WTC11 (cell line): ENCODE data around the gene CEP104. TPM values are rescaled to one million over a fixed set of nuclear protein-coding genes. Genes with fewer than 3 reads are reported as not detected.

ENCODE experiments used
- ATAC-seq: fragments of 200-7000 bp; cut with Tn5 transposase; 2 replicates; pipeline ENCODE4 v1.10.0; 2021; ENCODE audit warnings: mild to moderate bottlenecking, moderate library complexity
- CTCF ChIA-PET: fragments of 300-600 bp; sonication (Branson Sonifier 250); formaldehyde crosslinking; loops from one replicate; lab custom pipeline; 2021; ENCODE audit warnings: antibody characterized with exemption; lab: Charles Lee
- POLR2A ChIA-PET: fragments of 350-600 bp; sonication (Branson Sonifier 250); formaldehyde crosslinking; loops from one replicate; lab custom pipeline; 2021; ENCODE audit warnings: antibody characterized with exemption; lab: Charles Lee
- DNase-seq: peaks from one replicate; pipeline ENCODE4 v3.0.0; 2021; ENCODE audit warnings: low spot score
- H3K27ac Mint-ChIP-seq: 2 replicates; pipeline ENCODE4 v1.8.0; 2021; ENCODE audit warnings: mixed read lengths
- H3K27me3 Mint-ChIP-seq: 2 replicates; pipeline ENCODE4 v1.8.0; 2021; ENCODE audit warnings: low read depth, mild to moderate bottlenecking, moderate library complexity, mixed read lengths
- H3K36me3 Mint-ChIP-seq: 2 replicates; pipeline ENCODE4 v1.8.0; 2021; ENCODE audit warnings: mixed read lengths
- H3K4me1 Mint-ChIP-seq: 2 replicates; pipeline ENCODE4 v1.8.0; 2022; ENCODE audit warnings: mixed read lengths
- H3K4me3 Mint-ChIP-seq: 2 replicates; pipeline ENCODE4 v1.8.0; 2021; ENCODE audit warnings: mild to moderate bottlenecking, moderate library complexity, mixed read lengths
- H3K9me3 Mint-ChIP-seq: 2 replicates; pipeline ENCODE4 v1.8.0; 2021; ENCODE audit warnings: mixed read lengths
- ARID4B ChIP-seq: sonication (generic); formaldehyde crosslinking; IDR thresholded peaks from 2 replicates; pipeline ENCODE4 v1.8.0; 2023; ENCODE audit warnings: missing genetic modification reagents, mild to moderate bottlenecking, borderline replicate concordance
- ATF1 ChIP-seq: sonication (generic); formaldehyde crosslinking; IDR thresholded peaks from 2 replicates; pipeline ENCODE4 v1.8.1; 2023; ENCODE audit warnings: mild to moderate bottlenecking, moderate library complexity, missing genetic modification reagents
- ELF4 ChIP-seq: sonication (generic); formaldehyde crosslinking; IDR thresholded peaks from 2 replicates; pipeline ENCODE4 v1.8.1; 2022; ENCODE audit warnings: low read depth, mild to moderate bottlenecking, moderate library complexity, missing genetic modification reagents
- IRF2 ChIP-seq: sonication (generic); formaldehyde crosslinking; IDR thresholded peaks from 2 replicates; pipeline ENCODE4 v1.8.0; 2022; ENCODE audit warnings: low read depth, missing genetic modification reagents, borderline replicate concordance
- MAX ChIP-seq: sonication (generic); formaldehyde crosslinking; IDR thresholded peaks from 2 replicates; pipeline ENCODE4 v1.8.0; 2022; ENCODE audit warnings: mild to moderate bottlenecking, missing genetic modification reagents
- NR2C2 ChIP-seq: sonication (generic); formaldehyde crosslinking; IDR thresholded peaks from 2 replicates; pipeline ENCODE4 v1.8.0; 2022; ENCODE audit warnings: mild to moderate bottlenecking, missing genetic modification reagents
- PREB ChIP-seq: sonication (generic); formaldehyde crosslinking; IDR thresholded peaks from 2 replicates; pipeline ENCODE4 v1.8.1; 2022; ENCODE audit warnings: mild to moderate bottlenecking, missing genetic modification reagents, moderate library complexity, borderline replicate concordance
- PRRX2 ChIP-seq: fragments of 250-450 bp; sonication (Bioruptor Pico); IDR thresholded peaks from 2 replicates; pipeline ENCODE4 v1.8.0; 2021; ENCODE audit warnings: mild to moderate bottlenecking
- SMAD4 ChIP-seq: sonication (generic); formaldehyde crosslinking; IDR thresholded peaks from 2 replicates; pipeline ENCODE4 v1.8.0; 2022; ENCODE audit warnings: mild to moderate bottlenecking, missing genetic modification reagents
- STAT6 ChIP-seq: sonication (generic); formaldehyde crosslinking; conservative IDR thresholded peaks from 2 replicates; pipeline ENCODE4 v1.8.1; 2023; ENCODE audit warnings: mild to moderate bottlenecking, low read depth, missing genetic modification reagents, moderate library complexity
- TCF7 ChIP-seq: sonication (generic); formaldehyde crosslinking; IDR thresholded peaks from 2 replicates; pipeline ENCODE4 v1.8.0; 2022; ENCODE audit warnings: mild to moderate bottlenecking, low read depth, missing genetic modification reagents, moderate library complexity
- ZNF138 ChIP-seq: sonication (generic); formaldehyde crosslinking; conservative IDR thresholded peaks from 2 replicates; pipeline ENCODE4 v1.8.1; 2022; ENCODE audit warnings: mild to moderate bottlenecking, moderate library complexity, missing genetic modification reagents
- ZNF281 ChIP-seq: sonication (generic); formaldehyde crosslinking; IDR thresholded peaks from 2 replicates; pipeline ENCODE4 v1.8.0; 2023; ENCODE audit warnings: mild to moderate bottlenecking, missing genetic modification reagents
- ZNF425 ChIP-seq: fragments of 250-450 bp; sonication (Bioruptor Pico); conservative IDR thresholded peaks from 2 replicates; pipeline ENCODE4 v1.9.0; 2021; ENCODE audit warnings: mild to moderate bottlenecking
- ZNF532 ChIP-seq: fragments of 250-450 bp; sonication (Bioruptor Pico); IDR thresholded peaks from 2 replicates; pipeline ENCODE4 v1.9.0; 2021; ENCODE audit warnings: mild to moderate bottlenecking, borderline replicate concordance
- total RNA-seq: library from RNA; stranded (reverse); gene quantifications from 3 replicates; pipeline ENCODE4 v1.2.3, GENCODE V29; 2021

Gene CEP104
- total RNA-seq, 1 experiment from 2014 or later, result 38.0 TPM

- TF ChIP-seq ZNF281 (CRISPR knock-in tag) (no peak), ATF1 (no peak), PREB (CRISPR knock-in tag) (no peak), PRRX2 (CRISPR knock-in tag) (no peak), MAX (CRISPR knock-in tag) (no peak)
Observed at GRCh38 chr1:3821004-3821403, 36.0 kb downstream of the CEP104 start (continued).

GRCh38 chr1:3820316-3820715 is 36.7 kb downstream of the CEP104 start:
- ChIA-PET POLR2A (no interaction called here), CTCF (interaction anchor here (0.8 to 1.4 kb wide), 2 partner anchors 7 to 44 kb away, joined by 3 read pairs; no protein-coding TSS in a partner anchor)
- Mint-ChIP-seq H3K27me3 (no peaks in the 10 kb centered on the region), H3K4me3 (no peak overlapping the region), H3K27ac (no peak overlapping the region), H3K36me3 (peaks cover 11% of the 10 kb centered on the region), H3K9me3 (no peaks in the 10 kb centered on the region), H3K4me1 (no peaks in the 10 kb centered on the region)
- ATAC-seq (no peak), DNase-seq (no peak)
- TF ChIP-seq NR2C2 (CRISPR knock-in tag), result no peak
- no peak for TF ChIP-seq STAT6 (CRISPR knock-in tag)
- TF ChIP-seq ELF4, result no peak
- TF ChIP-seq PREB (CRISPR knock-in tag), result no peak
- TF ChIP-seq ARID4B (CRISPR knock-in tag), result no peak
- TF ChIP-seq SMAD4 (CRISPR knock-in tag), result no peak
- TF ChIP-seq ZNF532 (CRISPR knock-in tag), result no peak
- no peak for TF ChIP-seq IRF2 (CRISPR knock-in tag)
- TF ChIP-seq ZNF425 (CRISPR knock-in tag), result no peak
- TF ChIP-seq TCF7 (CRISPR knock-in tag), result no peak
- no peak for TF ChIP-seq ZNF138
